ENCODE results near the gene PPFIA2.

PPFIA2 gene

GRCh38 chr12:81259360-81259759, 499.8 kb downstream of the PPFIA2 start:
- no peak for DNase-seq
- TF ChIP-seq, protein P1, sequence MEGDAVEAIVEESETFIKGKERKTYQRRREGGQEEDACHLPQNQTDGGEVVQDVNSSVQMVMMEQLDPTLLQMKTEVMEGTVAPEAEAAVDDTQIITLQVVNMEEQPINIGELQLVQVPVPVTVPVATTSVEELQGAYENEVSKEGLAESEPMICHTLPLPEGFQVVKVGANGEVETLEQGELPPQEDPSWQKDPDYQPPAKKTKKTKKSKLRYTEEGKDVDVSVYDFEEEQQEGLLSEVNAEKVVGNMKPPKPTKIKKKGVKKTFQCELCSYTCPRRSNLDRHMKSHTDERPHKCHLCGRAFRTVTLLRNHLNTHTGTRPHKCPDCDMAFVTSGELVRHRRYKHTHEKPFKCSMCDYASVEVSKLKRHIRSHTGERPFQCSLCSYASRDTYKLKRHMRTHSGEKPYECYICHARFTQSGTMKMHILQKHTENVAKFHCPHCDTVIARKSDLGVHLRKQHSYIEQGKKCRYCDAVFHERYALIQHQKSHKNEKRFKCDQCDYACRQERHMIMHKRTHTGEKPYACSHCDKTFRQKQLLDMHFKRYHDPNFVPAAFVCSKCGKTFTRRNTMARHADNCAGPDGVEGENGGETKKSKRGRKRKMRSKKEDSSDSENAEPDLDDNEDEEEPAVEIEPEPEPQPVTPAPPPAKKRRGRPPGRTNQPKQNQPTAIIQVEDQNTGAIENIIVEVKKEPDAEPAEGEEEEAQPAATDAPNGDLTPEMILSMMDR (IDR thresholded peaks at IDR 0.05; ENCODE audit: low read depth, low read length), result no peak
- peaks cover 23% of the 10 kb centered on the region for H3K27me3 ChIP-seq
- no peaks in the 10 kb centered on the region for H3K36me3 ChIP-seq
- H3K4me3 ChIP-seq (ENCODE audit: low read depth, low read length), result no peak overlapping the region
- H3K9me3 ChIP-seq, result no peaks in the 10 kb centered on the region
- no peaks in the 10 kb centered on the region; the same call in 1 of the 2 replicates for H3K4me1 ChIP-seq

DNA sequence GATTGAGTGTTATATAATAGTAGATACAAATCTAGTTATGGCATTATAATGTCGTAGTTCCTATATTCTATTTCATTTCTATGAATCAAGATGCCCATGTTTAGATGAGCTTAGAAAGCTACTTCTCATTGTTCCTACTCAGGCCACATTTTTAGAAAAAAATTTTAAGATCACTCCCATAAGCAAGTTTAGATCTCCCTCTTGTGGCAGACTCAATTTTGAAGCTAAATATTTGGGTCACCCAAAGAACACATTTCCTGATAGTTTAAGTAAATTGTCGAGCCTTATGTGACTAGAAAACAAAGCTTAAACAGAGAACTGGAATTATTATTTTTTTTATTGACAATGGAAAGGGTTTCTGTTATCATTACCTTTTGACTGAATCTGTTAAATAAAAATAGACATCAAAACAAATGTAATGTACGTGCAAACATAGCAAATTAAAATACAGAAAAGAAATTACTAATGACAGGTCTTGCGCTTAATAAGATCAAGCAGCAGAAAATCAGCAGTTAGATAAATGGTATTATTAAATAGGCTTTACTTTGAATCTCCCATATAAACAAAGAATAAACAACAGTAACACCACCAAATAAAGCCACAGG, 501.1 kb downstream of the PPFIA2 start:
- Histone ChIP-seq H3K4me1 (no peaks in the 10 kb centered on the region; the same call in 1 of the 2 replicates), H3K9me3 (no peaks in the 10 kb centered on the region), H3K4me3 (ENCODE audit: low read depth, low read length) (no peak overlapping the region), H3K27me3 (peaks cover 21% of the 10 kb centered on the region), H3K36me3 (no peaks in the 10 kb centered on the region)
- TF ChIP-seq, protein P1 (IDR thresholded peaks at IDR 0.05; ENCODE audit: low read depth, low read length), result peak; percentile 58
- DNase-seq, result no peak

DNA sequence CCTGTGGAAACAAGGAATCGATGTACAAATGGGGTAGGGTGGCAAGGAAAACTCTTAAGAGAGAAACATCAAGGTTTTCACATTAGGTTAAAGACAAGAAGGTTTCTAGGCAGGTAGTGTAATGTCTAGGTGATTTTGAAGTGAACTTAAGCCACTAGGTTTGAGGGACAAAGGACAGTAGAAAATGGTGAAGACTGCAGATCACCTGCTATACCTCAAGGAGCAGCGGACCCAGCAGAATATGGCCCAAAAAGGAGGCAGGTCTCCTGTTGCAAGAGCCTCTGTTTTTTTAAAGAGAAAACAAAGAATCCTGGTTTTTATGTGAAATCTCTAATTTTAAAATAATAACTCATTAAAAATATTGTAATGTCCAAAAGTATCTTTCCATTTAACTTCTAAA, 503.2 kb downstream of the PPFIA2 start:
- no peaks in the 10 kb centered on the region for H3K9me3 ChIP-seq
- H3K4me3 ChIP-seq (ENCODE audit: low read depth, low read length), result no peak overlapping the region
- no peak for DNase-seq
- no peaks in the 10 kb centered on the region for H3K4me1 ChIP-seq
- TF ChIP-seq, protein P1 (IDR thresholded peaks at IDR 0.05; ENCODE audit: low read depth, low read length), result no peak
- H3K27me3 ChIP-seq, result peaks cover 17% of the 10 kb centered on the region
- no peaks in the 10 kb centered on the region for H3K36me3 ChIP-seq

DNA sequence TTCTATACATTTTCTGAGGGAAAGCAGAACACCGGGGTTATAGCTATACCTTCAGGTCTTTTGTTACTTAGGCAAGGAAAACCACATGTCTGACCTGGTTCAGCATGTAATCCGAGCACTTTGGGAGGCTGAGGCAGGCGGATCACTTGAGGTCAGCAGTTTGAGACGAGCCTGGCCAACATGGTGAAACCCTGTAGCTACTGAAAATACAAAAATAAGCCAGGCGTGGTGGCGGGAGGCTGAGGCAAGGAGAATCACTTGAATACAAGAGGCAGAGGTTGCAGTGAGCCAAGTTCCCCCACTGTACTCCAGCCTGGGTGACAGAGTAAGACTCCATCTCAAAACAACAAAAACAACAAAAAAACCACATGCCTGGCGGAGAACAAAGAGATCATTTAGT, 503.7 kb downstream of the PPFIA2 start:
- no peak for DNase-seq
- H3K9me3 ChIP-seq, result no peaks in the 10 kb centered on the region
- TF ChIP-seq, protein P1 (IDR thresholded peaks at IDR 0.05; ENCODE audit: low read depth, low read length), result no peak
- H3K4me1 ChIP-seq, result no peaks in the 10 kb centered on the region
- H3K36me3 ChIP-seq, result no peaks in the 10 kb centered on the region
- H3K4me3 ChIP-seq (ENCODE audit: low read depth, low read length), result no peak overlapping the region
- peaks cover 17% of the 10 kb centered on the region for H3K27me3 ChIP-seq

DNA sequence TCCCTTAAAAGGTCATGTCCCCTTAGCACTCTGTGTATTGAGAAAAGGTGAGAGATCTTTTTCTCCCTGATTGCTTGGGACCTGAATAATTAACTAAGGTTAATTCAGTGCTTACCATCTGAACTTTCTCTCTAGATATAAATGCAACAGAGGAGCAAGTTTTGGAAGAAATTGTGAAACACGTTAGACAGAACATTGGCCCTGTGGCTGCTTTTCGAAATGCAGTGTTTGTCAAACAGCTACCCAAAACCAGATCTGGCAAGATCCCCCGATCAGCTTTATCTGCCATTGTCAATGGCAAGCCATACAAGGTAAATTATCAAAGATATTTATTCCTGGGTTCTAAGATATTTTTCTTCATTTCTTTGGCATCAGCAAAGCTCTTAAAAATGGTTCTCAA, 505.8 kb downstream of the PPFIA2 start:
- H3K9me3 ChIP-seq, result no peaks in the 10 kb centered on the region
- H3K4me3 ChIP-seq (ENCODE audit: low read depth, low read length), result no peak overlapping the region
- TF ChIP-seq, protein P1 (IDR thresholded peaks at IDR 0.05; ENCODE audit: low read depth, low read length), result no peak
- H3K4me1 ChIP-seq, result no peaks in the 10 kb centered on the region
- DNase-seq, result no peak
- no peaks in the 10 kb centered on the region for H3K36me3 ChIP-seq
- peaks cover 12% of the 10 kb centered on the region for H3K27me3 ChIP-seq

GRCh38 chr12:81252228-81252627, 506.9 kb downstream of the PPFIA2 start:
- H3K4me3 ChIP-seq (ENCODE audit: low read depth, low read length), result no peak overlapping the region
- H3K9me3 ChIP-seq, result no peaks in the 10 kb centered on the region
- TF ChIP-seq, protein P1 (IDR thresholded peaks at IDR 0.05; ENCODE audit: low read depth, low read length), result no peak
- H3K4me1 ChIP-seq, result no peaks in the 10 kb centered on the region
- peaks cover 15% of the 10 kb centered on the region for H3K27me3 ChIP-seq
- DNase-seq, result no peak
- no peaks in the 10 kb centered on the region for H3K36me3 ChIP-seq
